GM12865 (cell line): Measurements from ENCODE around the gene ZBTB47.

ENCODE experiments used
- DNase-seq: peaks from one replicate; pipeline ENCODE4 v3.0.0; 2010; ENCODE audit warnings: low read depth
- H3K4me3 ChIP-seq: 2 replicates; pipeline ENCODE4 v1.5.1; 2011; ENCODE audit warnings: mild to moderate bottlenecking, low read depth, low read length, control low read depth
- TF ChIP-seq, protein P1 (sequence below): IDR thresholded peaks from 2 replicates; pipeline ENCODE4 v1.5.1; 2011; ENCODE audit warnings: low read length, control low read depth, low read depth, inconsistent platforms; ENCODE audit not compliant: insufficient read depth; ENCODE audit errors: missing control alignments

The ZBTB47 gene

DNA sequence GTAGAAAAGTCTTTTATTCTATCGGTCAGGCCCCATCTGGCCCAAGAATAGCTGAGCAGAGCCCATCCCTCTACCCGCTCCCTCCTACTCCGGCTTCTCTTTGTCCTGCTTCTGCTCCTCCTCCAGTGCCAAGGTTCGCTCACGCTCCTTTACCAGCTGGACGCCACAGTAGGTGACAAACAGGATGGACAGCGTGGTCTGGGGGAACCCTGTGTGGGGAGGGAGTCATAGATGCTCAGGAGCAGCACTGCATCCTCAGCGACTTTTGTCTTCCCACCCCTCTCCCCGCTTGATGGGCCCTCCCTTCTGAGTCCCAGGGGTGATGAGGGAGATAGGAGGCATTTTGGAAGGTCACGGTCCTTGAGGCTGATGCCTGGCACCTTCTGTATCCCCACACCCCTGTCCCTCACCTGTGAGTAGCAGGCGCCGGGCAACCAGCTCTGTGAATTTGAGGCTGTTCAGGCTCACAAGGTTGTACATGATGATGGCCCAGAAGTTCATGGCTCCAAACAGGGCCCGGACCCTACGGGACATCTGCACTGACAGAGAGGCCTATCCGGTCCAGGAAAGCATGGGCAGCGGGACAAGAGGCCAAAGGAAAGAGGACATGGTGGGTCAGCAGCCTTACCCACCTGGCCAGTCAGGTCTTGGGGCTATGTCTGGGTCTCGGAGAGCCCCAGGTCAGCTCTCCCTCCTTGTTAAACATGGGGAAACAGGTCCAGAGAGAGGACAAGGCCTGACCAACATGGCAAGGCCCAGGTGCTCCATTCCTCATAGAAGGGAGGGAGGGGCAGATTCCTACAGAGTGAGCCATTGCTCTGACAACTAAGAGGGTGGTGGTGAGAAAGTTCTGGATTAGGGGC lies 39.4 kb downstream of the ZBTB47 start:
- H3K4me3 ChIP-seq: no peak overlapping the region
- TF ChIP-seq, protein P1, sequence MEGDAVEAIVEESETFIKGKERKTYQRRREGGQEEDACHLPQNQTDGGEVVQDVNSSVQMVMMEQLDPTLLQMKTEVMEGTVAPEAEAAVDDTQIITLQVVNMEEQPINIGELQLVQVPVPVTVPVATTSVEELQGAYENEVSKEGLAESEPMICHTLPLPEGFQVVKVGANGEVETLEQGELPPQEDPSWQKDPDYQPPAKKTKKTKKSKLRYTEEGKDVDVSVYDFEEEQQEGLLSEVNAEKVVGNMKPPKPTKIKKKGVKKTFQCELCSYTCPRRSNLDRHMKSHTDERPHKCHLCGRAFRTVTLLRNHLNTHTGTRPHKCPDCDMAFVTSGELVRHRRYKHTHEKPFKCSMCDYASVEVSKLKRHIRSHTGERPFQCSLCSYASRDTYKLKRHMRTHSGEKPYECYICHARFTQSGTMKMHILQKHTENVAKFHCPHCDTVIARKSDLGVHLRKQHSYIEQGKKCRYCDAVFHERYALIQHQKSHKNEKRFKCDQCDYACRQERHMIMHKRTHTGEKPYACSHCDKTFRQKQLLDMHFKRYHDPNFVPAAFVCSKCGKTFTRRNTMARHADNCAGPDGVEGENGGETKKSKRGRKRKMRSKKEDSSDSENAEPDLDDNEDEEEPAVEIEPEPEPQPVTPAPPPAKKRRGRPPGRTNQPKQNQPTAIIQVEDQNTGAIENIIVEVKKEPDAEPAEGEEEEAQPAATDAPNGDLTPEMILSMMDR: no peak
- DNase-seq: no peak

DNA sequence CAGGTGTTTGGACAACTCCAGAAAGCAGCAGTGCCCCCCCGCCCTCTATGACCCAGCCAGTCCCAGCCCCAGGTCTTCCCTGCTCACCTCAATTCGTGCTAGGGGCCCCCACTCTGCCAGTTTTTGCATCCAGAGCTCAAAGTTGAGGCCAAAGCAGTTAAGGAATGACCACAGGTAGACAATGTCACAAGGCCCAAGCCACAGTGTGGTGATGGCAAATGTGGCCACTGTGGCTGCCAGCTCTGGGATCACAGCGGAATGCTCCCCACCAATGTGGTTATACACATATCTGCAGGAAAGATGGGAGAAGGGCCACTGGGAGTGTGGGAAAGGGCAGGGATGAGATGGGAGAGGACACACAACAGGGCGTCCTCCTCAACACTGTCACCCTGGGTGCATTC lies 40.0 kb downstream of the ZBTB47 start:
- TF ChIP-seq, protein P1: no peak
- no peak for DNase-seq
- no peak overlapping the region for H3K4me3 ChIP-seq

DNA sequence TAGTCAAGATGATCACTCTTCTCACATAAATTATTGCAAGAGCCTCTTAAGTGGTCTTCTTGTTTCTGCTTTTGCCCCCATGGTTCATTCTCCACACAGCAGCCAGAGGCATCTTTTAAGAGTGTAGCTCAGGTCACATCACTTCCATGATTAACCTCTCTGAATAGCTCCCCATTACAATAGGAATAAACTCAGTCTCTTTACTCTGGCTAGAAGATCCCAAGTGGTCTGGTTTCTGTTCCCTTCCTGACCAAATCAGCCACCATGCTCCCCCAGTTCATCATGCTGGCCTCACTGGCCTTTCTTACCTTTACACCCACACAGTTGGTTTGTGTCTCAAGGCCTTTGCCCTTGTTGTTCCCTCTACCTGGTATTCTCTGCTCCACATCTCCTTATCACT lies 40.9 kb downstream of the ZBTB47 start:
- no peak for DNase-seq
- H3K4me3 ChIP-seq: no peak overlapping the region
- TF ChIP-seq, protein P1: no peak

DNA sequence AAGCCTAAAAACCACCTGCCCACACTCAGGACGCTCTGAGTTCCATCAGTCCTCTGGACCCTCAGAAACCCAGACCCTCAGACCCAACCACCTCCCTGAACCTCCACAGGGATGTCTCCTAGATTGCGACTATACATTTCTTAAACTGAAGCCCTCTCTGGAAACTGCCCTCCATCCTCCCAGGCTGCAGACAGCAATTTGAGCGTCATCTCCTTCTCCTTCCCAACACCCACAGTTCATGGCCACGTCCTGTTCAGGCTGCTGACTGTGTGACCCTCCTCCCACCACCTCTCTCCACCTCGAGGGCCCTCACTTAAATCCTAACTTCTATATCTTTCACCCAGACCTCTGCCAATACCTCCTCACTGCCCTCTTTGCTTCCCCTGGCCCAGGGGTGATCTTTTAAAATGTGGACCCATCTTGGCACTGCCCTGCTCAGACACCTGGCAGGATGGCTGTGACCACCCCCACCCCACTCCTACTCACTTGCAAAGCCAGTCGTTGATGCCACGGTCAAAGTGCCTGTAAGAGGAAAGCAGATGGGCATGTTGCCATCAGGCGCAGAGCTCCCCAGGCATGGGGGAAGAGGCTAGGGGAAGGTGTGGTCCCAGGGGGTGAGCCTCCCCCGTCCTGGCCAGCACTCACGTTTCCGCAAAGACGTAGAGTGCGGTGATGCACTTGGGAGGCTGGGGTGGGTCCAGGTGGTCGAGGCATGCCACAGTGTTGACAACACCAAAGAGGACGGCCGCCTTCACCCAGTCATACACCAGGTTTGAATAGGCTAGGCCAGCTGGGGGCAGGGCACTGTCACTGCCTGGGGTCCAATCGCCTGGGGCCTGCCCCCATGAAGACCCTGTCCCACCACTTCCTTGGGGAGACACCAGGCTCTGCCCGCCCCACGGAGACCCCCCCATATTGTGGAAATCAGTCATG lies 43.1 kb downstream of the ZBTB47 start:
- no peak overlapping the region for H3K4me3 ChIP-seq
- no peak for DNase-seq
- TF ChIP-seq, protein P1: no peak

DNA sequence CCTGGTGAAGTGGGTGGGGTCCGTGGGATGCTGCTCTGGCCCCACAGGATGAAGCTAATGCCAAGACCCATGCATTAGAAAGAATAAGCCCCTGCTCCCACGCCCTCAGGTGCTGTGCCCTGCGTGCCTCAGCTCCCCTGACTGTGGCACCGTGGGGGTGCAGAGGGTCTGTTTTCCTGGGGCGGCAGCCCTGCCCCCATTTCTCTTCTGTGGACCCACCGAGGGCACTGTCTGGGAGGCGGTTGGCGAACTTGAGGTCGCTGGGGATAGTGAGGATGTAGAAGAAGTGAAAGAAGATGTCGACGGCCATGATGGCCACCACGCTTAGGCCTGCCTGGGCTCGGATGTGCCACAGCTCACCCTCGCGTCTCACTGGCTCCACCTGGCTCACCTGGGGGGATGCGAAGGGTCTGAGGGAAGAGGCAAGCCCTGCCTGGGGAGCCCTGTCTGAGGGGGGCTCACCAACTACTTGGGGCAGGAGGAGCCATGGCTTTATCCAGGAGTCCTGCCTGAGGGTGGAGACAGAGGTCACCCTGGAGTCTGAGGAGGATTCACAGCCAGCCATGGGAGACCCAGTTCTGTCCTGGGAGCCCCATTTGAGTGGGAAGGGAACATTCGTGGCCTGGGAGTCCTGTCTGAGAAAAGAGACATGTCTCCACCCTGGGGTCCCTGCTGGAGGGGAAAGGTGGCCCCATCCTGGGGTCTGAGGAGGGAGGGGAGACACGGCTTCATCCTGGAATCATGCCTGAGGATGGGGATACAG lies 44.0 kb downstream of the ZBTB47 start:
- no peak overlapping the region for H3K4me3 ChIP-seq
- no peak for DNase-seq
- TF ChIP-seq, protein P1: no peak

DNA sequence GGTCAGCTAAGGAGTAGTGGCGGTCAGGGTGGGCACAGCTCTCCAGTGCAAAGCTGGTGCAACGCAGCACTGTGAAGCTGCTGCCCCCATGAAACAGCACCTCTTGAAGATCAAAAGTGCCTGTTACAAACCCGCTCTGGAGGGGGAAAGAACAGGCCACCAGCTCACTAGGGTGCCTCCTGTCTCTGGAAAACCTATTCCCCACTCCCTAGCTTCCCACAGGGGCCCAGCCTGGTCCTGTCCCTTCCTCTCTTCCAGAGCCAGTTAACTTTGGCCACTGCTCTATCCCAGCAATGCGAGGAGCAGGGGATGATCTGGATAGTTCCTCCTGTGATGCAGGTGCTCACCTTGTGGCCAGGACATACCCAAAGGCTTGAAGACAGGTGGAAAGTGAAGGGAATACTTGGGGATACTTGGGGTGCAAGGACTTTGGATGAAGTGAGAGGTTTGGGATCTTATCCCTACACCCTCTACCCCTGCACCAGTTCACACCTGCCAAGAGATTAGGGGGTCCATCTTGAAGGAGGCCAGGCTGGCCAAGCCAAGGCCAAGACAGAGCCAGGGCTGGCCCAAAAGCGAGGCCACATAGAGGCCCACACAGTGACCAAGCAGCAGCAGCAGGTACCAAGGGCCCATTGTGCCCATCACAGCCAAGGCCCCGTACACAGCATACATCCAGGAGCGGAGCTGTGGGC lies 44.9 kb downstream of the ZBTB47 start:
- no peak for DNase-seq
- TF ChIP-seq, protein P1: no peak
- H3K4me3 ChIP-seq: no peak overlapping the region
